Right forelimb (tissue), 1 donor: ENCODE measurements around the gene OLFM1.

Experiments
- DNase-seq: peaks from one replicate; pipeline ENCODE4 v3.0.0-alpha.2; 2018

The OLFM1 gene

DNA sequence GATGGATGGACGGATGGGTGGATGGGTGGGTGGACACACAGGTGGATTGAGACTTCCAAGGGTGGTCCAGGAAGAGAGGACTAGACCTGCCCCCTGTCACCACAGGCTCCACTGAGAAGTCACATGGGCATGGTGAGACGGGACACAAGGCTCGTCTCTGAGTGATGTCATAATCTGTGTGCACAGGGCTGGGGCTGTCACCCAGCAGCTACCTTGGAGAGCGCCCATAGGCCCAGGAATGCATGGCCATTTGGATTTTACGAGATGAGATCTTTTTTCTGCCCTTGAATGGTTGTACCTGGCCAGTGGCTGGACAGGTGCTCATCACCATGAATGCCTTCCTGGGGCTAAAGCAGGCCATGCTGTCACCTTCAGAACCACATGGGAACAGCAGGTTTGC lies 3.1 kb downstream of the OLFM1 start:
- DNase-seq, result no peak

DNA sequence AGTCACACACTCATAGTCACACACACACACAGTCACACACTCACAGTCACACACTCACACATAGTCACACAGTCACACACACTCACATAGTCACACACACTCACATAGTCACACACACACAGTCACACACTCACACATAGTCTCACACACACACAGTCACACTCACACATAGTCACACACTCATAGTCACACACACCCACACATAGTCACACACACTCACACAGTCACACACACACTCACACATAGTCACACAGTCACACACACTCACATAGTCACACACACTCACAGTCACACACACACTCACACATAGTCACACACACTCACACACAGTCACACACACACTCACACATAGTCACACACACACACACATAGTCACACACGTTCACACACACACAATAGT lies 4.1 kb downstream of the OLFM1 start:
- DNase-seq, result no peak

GRCh38 chr9:135093111-135093510 lies 5.6 kb downstream of the OLFM1 start:
- no peak for DNase-seq

- no peak for DNase-seq
Measured at GRCh38 chr9:135093911-135094584, 6.6 kb downstream of the OLFM1 start.

DNA sequence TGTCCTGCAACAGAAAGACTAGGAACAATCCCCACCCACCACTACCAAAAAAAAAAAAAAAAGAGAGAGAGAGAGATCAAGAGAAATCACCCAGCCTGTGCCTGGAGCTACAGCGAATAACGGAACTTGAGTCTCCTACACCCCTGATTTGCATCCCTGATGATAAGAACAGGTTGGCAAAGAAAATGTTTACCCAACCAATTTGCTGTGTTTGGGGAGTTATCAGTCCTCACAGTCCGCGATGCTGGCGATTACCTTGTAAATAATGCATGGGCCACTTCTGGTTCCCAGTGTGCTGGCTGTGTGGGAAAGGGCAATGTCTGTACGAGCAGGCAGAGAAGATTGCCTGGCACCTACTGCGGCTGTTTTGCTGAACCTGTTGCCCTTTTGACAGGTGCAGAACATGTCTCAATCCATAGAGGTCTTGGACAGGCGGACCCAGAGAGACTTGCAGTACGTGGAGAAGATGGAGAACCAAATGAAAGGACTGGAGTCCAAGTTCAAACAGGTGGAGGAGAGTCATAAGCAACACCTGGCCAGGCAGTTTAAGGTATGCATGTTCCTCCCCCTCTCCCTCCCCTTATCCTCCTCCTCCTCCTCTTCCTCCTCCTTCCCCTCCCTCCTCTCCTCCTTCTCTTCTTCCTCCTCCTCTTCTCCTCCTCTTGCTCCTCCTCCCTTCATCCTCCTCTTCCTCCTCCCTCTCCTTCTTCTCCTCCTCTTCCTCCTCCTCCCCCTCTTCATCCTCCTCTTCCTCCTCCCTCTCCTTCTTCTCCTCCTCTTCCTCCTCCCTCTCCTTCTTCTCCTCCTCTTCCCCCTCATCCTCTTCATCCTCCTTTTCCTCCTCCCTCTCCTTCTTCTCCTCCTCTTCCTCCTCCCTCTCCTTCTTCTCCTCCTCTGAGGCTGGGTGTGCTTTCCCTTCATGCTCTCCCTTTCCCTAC lies 8.3 kb downstream of the OLFM1 start:
- no peak for DNase-seq

DNA sequence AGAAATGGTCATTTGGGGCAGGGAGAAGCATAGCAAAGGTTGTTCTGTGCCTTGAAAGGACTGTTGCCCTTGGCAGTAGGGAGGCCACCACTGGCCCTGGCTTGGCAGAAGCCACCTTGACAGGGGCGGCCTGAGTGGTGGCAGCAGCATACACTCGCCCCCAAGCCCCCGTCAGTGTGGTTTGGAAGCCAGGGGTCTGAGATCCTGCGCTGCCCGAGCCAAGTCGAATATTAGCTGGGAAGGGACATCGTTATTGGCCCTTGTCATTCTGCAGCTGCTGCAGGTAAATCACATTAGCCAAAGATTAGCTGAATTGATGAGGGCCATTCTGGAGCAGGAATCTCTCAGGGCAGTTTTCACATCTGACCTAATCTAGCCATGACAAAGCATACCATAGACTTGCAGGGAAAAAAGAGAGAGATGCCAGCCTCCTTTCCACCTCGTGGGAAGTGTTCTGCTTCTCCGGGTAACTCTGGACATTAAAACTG lies 9.0 kb downstream of the OLFM1 start:
- no peak for DNase-seq

GRCh38 chr9:135098400-135099105 lies 11.1 kb downstream of the OLFM1 start:
- DNase-seq, result peak; percentile 69

- DNase-seq, result no peak
Measured at GRCh38 chr9:135099574-135099973, 12.1 kb downstream of the OLFM1 start.

GRCh38 chr9:135100241-135100681 lies 12.8 kb downstream of the OLFM1 start:
- no peak for DNase-seq

DNA sequence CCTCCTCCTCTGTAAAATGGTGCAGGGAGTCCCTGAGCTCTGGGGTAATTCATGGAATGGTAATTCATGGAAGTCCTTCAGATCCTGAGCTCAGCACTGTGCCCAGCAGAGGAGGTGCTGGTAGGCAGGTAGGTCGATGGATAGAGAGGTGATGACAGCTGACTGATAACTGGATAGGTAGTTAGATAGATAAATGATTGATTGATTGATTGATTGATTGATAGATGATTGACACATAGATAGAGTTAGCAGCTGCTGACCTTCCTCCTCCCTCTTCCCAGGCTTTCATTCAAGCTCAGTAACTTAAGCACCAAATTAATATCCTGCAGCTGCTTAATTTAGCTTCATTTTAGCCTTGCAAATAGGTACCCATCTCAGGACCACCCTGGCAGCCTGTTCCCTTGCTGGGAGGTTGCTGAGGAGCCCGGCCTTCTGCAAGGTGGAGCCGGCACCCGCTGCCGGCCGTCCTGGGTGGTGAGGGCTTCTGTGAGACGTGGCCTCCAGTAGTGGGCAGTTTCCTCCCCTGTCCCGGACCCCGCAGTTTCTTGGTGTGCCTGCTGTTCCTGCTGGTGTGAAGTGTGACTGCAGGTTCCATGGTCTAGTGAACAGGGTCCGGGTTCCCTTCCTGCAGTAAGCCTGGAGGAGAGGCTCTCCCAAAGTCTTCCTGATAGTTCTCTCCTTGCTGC lies 13.4 kb downstream of the OLFM1 start:
- no peak for DNase-seq

GRCh38 chr9:135101486-135101885 lies 14.0 kb downstream of the OLFM1 start:
- DNase-seq, result no peak

DNA sequence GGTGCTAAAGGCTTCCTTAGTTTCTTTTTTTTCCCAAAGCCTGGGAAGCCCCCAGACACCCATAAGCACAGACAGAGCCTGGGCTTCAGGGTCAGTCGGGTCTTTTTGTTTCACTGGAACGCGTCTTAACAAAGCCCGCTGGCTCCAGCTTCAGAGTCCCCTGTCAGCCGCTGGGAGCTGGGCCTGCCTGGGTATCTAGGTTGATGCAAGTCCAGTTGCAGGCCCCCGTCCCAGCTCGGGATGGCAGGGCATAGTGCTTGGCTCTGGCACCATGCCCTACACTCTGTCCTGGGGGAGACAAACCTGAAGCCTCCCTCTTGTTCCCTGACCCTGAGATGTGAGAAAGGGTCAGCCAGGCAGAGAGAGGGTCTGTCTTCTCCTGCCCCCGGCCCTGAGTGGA lies 14.5 kb downstream of the OLFM1 start:
- no peak for DNase-seq

DNA sequence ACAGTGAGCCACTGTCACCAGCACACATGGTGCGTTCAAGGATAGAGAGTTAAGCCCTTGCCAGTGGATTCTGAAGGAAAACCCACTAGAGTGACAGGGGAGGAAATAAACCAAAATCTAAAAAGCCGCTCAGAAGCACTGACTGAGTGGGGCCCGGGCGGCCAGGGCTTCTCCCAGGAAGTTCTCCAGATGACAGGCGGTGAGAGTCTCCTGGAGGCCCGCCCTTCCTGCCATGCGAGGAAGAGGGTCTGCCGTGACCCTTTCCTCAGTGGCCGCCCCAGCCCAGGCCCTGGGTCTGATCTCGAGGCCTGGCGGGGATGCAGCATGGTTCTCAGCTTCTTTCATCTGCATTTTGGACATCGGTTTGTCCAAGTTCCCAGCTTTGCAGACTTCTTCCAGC lies 14.9 kb downstream of the OLFM1 start:
- DNase-seq, result no peak

- no peak for DNase-seq
Measured at GRCh38 chr9:135103001-135103446, 15.6 kb downstream of the OLFM1 start.

- DNase-seq, result no peak
Measured at GRCh38 chr9:135103931-135104639, 16.6 kb downstream of the OLFM1 start.

DNA sequence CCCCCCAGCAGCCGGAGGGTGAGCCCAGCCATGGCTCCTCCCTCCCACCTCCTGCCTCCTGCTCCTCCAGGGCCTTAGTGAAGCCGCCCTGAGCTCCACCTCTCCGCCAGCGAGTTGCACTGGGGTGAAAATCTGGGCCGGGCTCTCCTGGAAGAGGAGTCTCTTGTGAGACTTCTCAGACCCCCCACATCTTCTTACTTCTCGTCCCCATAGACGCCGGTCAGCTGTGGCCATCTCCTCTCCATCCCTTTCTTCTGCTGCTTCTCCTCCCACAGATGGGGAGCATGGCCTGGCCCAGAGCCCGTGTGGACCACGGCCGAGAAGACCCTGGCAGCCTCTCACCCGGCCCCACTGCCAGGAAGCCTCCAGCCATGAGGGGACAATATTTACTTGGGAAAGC lies 17.3 kb downstream of the OLFM1 start:
- no peak for DNase-seq

- DNase-seq, result no peak
Measured at GRCh38 chr9:135105211-135105745, 17.8 kb downstream of the OLFM1 start.

DNA sequence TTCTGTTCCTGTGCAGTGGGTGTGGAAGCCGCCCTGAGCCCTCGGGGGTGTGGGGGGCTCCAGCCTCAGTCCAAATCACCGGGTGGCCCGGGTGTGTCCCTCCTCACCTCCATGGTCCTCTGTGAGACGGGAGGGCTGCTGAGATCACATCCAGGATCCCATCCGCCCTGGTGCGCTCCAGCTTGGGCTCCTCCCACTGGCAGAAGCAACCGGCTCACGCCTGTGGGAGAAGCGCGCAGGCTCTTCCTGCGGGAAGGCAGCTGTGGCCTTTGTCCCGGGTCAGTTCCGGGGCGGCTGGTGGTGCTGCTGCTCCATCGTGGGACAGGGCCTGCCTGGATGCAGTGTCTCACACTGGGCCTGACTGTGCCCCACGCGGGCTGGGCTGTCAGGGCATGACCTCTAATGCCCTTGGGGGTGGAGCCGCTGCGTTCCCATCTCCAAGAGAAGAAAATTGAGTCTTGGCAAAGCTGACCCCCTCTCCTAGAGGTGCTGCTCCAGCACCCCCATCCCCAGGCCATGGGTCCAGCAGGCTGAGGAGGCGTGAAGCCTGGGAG lies 18.5 kb downstream of the OLFM1 start:
- DNase-seq, result no peak

DNA sequence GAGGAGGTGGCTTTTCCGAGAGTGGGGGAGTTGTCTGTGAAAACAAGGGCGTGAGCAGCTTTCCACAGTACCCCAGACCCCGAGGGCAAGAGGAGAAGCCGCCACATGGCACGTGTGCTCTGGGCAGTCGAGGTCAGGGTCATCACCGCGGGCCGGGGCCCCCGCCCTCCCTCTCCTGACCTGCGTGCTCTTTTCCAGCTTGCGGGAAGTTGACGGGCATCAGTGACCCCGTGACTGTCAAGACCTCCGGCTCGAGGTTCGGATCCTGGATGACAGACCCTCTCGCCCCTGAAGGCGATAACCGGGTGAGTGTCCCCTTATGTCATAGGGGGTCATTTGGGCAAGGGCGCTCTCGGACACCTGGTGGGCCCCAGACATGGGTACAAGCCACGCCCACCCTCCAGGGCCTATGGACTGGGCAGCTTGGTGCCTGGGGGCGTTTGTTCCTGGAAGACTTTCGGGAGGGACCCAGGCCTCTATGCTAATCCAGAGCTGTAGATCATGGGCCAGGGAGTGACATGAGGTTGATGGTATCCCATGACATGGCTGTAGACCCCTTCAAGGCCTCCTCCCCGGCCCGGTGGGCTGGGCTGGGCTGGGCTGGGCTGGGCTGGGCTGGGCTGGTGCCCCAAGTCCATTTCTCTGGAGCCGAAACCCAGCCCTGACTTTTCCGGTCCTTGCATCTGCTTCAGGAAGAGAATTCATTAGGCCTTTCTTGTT lies 19.2 kb downstream of the OLFM1 start:
- DNase-seq, result no peak

- DNase-seq, result no peak
Measured at GRCh38 chr9:135107581-135108235, 20.2 kb downstream of the OLFM1 start.
